Measurements from ENCODE around the gene SLC2A4RG. TPM values are rescaled to one million over a fixed set of nuclear protein-coding genes. Genes with fewer than 3 reads are reported as not detected.

Gene SLC2A4RG
- polyA plus RNA-seq, 1 of the 3 experiments (the other 2 are of a cell fraction), result 90.9 TPM

DNA sequence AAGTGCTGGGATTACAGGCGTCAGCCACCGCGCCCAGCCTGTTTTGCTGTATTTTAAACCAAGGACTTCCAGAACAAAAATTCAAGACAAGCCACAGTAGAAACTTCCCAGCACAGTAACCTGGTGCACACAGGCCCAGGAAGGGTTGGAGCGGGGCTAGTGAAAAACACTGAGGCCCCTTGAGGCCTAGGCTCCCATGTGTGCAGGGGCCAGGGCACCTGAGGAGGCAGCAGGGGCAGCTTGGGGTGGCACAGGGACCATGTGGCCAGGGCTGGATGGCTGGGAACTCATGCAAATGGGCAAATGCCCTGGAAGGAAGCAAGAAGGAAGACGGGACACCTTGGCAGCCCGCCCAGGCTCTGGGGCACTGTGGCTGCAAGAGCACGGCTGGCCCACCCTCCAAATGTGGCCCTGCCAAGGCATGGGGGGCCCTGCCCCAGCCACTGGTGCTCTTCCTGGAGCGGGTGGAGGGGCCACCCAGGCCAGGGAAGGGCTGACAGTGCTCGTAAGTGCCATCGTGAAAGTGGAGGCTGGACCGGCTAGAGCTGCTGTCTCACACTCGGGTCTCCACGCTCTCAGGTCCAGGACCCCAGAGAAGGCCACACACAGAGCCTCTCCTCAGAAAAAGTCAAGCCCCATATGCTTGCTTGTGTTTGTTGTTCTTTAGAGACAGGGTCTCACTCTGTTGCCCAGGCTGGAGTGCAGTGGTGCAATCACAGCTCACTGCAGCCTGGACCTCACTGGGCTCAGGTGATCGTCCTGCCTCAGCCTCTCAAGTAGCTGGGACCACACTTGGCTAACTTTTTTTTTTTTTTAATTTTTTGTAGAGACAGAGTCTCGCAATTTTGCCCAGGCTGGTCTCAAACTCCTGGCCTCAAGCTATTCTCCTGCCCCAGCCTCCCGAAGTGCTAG, 10.3 kb downstream of the SLC2A4RG start:
- Histone ChIP-seq H3K9me2 (no peaks in the 10 kb centered on the region), H3F3A (replicated peaks; ENCODE audit: insufficient read depth) (peaks cover 4% of the 10 kb centered on the region), H3K9ac (no peak overlapping the region), H3K4me3 (ENCODE audit: low read depth in 2 of 2, low read length in 1 of 2) (no peak overlapping the region), H2AFZ (ENCODE audit: low read depth) (no peak overlapping the region), H3K9me3 (no peaks in the 10 kb centered on the region), H3K36me3 (replicated peaks in 1 of 2; ENCODE audit: control insufficient read depth in 1 of 2, insufficient read depth in 2 of 2, low read length in 1 of 2) (no peaks in the 10 kb centered on the region), H3K79me2 (ENCODE audit: insufficient read depth) (no peaks in the 10 kb centered on the region), H3K27ac (ENCODE audit: low read depth in 2 of 2, low read length in 1 of 2) (no peak overlapping the region), H3K4me1 (ENCODE audit: control insufficient read depth in 1 of 2, insufficient read depth in 2 of 2, low read depth in 1 of 2, low read length in 1 of 2) (peaks cover 0 to 10% of the 10 kb centered on the region in 2 experiments; a peak in 1 of 4 replicates), H3K4me2 (no peak overlapping the region), H3K27me3 (ENCODE audit: insufficient read depth) (no peaks in the 10 kb centered on the region), H4K20me1 (ENCODE audit: insufficient read depth) (no peaks in the 10 kb centered on the region)
- CTCF ChIA-PET, result interaction anchor here (1.3 kb wide), 1 partner anchor 9 kb away, joined by 3 read pairs; no protein-coding TSS in a partner anchor
- POLR2A ChIA-PET, result interaction anchor here (2.5 kb wide), 1 partner anchor 9 kb away, joined by 7 read pairs; no protein-coding TSS in a partner anchor
- 95% methylated on average over 8 of the region's 16 CpGs for WGBS (ENCODE audit: low lambda C conversion rate)
- peak; percentile 30 for DNase-seq
- TF ChIP-seq, protein P1, sequence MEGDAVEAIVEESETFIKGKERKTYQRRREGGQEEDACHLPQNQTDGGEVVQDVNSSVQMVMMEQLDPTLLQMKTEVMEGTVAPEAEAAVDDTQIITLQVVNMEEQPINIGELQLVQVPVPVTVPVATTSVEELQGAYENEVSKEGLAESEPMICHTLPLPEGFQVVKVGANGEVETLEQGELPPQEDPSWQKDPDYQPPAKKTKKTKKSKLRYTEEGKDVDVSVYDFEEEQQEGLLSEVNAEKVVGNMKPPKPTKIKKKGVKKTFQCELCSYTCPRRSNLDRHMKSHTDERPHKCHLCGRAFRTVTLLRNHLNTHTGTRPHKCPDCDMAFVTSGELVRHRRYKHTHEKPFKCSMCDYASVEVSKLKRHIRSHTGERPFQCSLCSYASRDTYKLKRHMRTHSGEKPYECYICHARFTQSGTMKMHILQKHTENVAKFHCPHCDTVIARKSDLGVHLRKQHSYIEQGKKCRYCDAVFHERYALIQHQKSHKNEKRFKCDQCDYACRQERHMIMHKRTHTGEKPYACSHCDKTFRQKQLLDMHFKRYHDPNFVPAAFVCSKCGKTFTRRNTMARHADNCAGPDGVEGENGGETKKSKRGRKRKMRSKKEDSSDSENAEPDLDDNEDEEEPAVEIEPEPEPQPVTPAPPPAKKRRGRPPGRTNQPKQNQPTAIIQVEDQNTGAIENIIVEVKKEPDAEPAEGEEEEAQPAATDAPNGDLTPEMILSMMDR (IDR thresholded peaks at IDR 0.05), result no peak
- TF ChIP-seq, protein P2, sequence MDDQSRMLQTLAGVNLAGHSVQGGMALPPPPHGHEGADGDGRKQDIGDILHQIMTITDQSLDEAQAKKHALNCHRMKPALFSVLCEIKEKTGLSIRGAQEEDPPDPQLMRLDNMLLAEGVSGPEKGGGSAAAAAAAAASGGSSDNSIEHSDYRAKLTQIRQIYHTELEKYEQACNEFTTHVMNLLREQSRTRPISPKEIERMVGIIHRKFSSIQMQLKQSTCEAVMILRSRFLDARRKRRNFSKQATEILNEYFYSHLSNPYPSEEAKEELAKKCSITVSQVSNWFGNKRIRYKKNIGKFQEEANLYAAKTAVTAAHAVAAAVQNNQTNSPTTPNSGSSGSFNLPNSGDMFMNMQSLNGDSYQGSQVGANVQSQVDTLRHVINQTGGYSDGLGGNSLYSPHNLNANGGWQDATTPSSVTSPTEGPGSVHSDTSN (IDR thresholded peaks at IDR 0.05), result no peak
- TF ChIP-seq MXI1 (IDR thresholded peaks at IDR 0.05; ENCODE audit: low read depth, low read length) (no peak), POLR2AphosphoS5 (IDR thresholded peaks at IDR 0.05; ENCODE audit: low read depth, low read length) (no peak), RXRA (IDR thresholded peaks at IDR 0.05; ENCODE audit: borderline replicate concordance, low read depth) (no peak), FOXM1 (IDR thresholded peaks at IDR 0.05; ENCODE audit: low read depth) (no peak), ELF1 (IDR thresholded peaks at IDR 0.05) (no peak), EP300 (IDR thresholded peaks at IDR 0.05; ENCODE audit: borderline replicate concordance in 1 of 2, low read depth in 1 of 2, low read length in 1 of 2) (no peak), RAD21 (IDR thresholded peaks at IDR 0.05; ENCODE audit: low read length) (no peak), NFIC (IDR thresholded peaks at IDR 0.05; ENCODE audit: borderline replicate concordance) (no peak), EZH2phosphoT487 (IDR thresholded peaks at IDR 0.05; ENCODE audit: borderline replicate concordance, low read depth) (no peak), GABPA (IDR thresholded peaks at IDR 0.05; ENCODE audit: low read depth) (no peak), MEF2A (IDR thresholded peaks at IDR 0.05; ENCODE audit: borderline replicate concordance, low read depth) (no peak), FOSL2 (IDR thresholded peaks at IDR 0.05; ENCODE audit: borderline replicate concordance, low read depth) (no peak)

All from SK-N-SH (cell line).